Spinal cord (tissue), 10 donors: ENCODE data around the gene PDYN. TPM values are rescaled to one million over a fixed set of nuclear protein-coding genes. Genes with fewer than 3 reads are reported as not detected.

ENCODE experiments used
- DNase-seq, 6 donors: peaks; one replicate each; pipeline versions ENCODE4 v3.0.0 to v3.0.0-alpha.2; 2013 to 2015; ENCODE audit warnings: low spot score in 6 of 6, low read depth in 4 of 6
- H3K27ac ChIP-seq: one replicate; pipeline ENCODE4 v1.5.1; 2013; ENCODE audit warnings: low read depth, low read length, control low read depth
- H3K27me3 ChIP-seq: one replicate; pipeline ENCODE4 v1.6.1; 2013; ENCODE audit warnings: low read length; ENCODE audit not compliant: control insufficient read depth, insufficient read depth
- H3K36me3 ChIP-seq: one replicate; pipeline ENCODE4 v1.6.1; 2013; ENCODE audit warnings: low read length; ENCODE audit not compliant: control insufficient read depth, insufficient read depth
- H3K4me1 ChIP-seq: one replicate; pipeline ENCODE4 v1.6.1; 2013; ENCODE audit warnings: low read length; ENCODE audit not compliant: control insufficient read depth, insufficient read depth
- H3K4me3 ChIP-seq: one replicate; pipeline ENCODE4 v1.5.1; 2013; ENCODE audit warnings: low read depth, low read length, control low read depth
- H3K9me3 ChIP-seq: one replicate; pipeline ENCODE4 v1.6.1; 2013; ENCODE audit warnings: low read length; ENCODE audit not compliant: control insufficient read depth, insufficient read depth
- WGBS: methylation state at CpG from one replicate; pipeline ENCODE4 v1.1.5; 2013; ENCODE audit warnings: missing lambda C conversion rate; ENCODE audit not compliant: insufficient coverage; 5-methylcytosine and 5-hydroxymethylcytosine counted together
- polyA plus RNA-seq, 2 donors: library from polyadenylated mRNA; unstranded; fragments of 120-200 nt; gene quantifications; one replicate each; pipeline ENCODE4 v1.2.1, GENCODE V29; 2013; ENCODE audit not compliant: insufficient read length in 2 of 2
- total RNA-seq, 2 donors: library from RNA; depleted of rRNA in 1 of 2; stranded (reverse); fragments of 120-200 nt in 1 of 2; fragments of >200 nt in 1 of 2; gene quantifications; one replicate each; pipeline versions ENCODE4 v1.2.3 to v1.2.4, GENCODE V29; 2013 to 2014
- donor health status: healthy.

The PDYN gene
- total and polyA plus RNA-seq, 4 donors: 1.2 to 11.0 (median 7.7) TPM

GRCh38 chr20:1938464-1939269 lies 55.2 kb downstream of the PDYN start:
- H3K27ac ChIP-seq: no peak overlapping the region
- H3K4me1 ChIP-seq: peaks cover 21% of the 10 kb centered on the region
- no peaks in the 10 kb centered on the region for H3K9me3 ChIP-seq
- H3K4me3 ChIP-seq: no peak overlapping the region
- no peaks in the 10 kb centered on the region for H3K27me3 ChIP-seq
- H3K36me3 ChIP-seq: peaks cover 34% of the 10 kb centered on the region
- DNase-seq: no peak
- WGBS: 84% methylated on average over 8 of the region's 14 CpGs

DNA sequence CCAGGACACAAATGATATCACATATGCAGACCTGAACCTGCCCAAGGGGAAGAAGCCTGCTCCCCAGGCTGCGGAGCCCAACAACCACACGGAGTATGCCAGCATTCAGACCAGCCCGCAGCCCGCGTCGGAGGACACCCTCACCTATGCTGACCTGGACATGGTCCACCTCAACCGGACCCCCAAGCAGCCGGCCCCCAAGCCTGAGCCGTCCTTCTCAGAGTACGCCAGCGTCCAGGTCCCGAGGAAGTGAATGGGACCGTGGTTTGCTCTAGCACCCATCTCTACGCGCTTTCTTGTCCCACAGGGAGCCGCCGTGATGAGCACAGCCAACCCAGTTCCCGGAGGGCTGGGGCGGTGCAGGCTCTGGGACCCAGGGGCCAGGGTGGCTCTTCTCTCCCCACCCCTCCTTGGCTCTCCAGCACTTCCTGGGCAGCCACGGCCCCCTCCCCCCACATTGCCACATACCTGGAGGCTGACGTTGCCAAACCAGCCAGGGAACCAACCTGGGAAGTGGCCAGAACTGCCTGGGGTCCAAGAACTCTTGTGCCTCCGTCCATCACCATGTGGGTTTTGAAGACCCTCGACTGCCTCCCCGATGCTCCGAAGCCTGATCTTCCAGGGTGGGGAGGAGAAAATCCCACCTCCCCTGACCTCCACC lies 56.4 kb downstream of the PDYN start:
- H3K27me3 ChIP-seq: no peaks in the 10 kb centered on the region
- peaks cover 34% of the 10 kb centered on the region for H3K36me3 ChIP-seq
- WGBS: 90% methylated on average over 18 of the region's 25 CpGs
- peaks cover 27% of the 10 kb centered on the region for H3K4me1 ChIP-seq
- no peak overlapping the region for H3K4me3 ChIP-seq
- DNase-seq: no peak
- no peak overlapping the region for H3K27ac ChIP-seq
- H3K9me3 ChIP-seq: no peaks in the 10 kb centered on the region

GRCh38 chr20:1935696-1936366 lies 58.0 kb downstream of the PDYN start:
- H3K27me3 ChIP-seq: no peaks in the 10 kb centered on the region
- H3K4me1 ChIP-seq: peaks cover 22% of the 10 kb centered on the region
- H3K9me3 ChIP-seq: no peaks in the 10 kb centered on the region
- DNase-seq: peak in 3 of 6 donors; percentile 48 to 74 (median 55)
- WGBS: 47% methylated on average over 11 of the region's 15 CpGs
- H3K27ac ChIP-seq: no peak overlapping the region
- no peak overlapping the region for H3K4me3 ChIP-seq
- H3K36me3 ChIP-seq: peaks cover 34% of the 10 kb centered on the region

GRCh38 chr20:1934721-1935573 lies 58.9 kb downstream of the PDYN start:
- Histone ChIP-seq H3K27me3 (no peaks in the 10 kb centered on the region), H3K4me3 (no peak overlapping the region), H3K9me3 (no peaks in the 10 kb centered on the region), H3K4me1 (peaks cover 19% of the 10 kb centered on the region), H3K36me3 (peaks cover 36% of the 10 kb centered on the region), H3K27ac (no peak overlapping the region)
- WGBS: 84% methylated on average over 12 of the region's 19 CpGs
- DNase-seq: no peak

DNA sequence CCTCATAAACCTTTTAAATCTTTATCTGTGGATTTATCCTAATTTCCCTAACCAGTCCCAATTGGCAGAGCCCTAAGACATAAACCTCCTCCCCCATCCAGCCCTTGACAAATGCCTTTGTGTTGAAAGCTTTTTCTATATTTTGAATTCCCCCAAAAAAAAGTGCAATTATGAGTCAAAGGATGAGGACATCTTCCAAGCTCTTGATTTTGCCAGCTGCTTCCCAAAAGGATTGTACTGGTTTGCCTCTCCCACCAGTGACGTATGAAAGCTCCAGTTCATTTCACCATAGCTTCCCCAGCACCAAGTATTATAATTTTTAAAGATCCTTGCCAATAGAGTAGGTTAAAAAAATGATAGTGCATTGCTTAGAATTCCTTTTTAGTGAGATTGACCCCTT lies 59.7 kb downstream of the PDYN start:
- Histone ChIP-seq H3K9me3 (no peaks in the 10 kb centered on the region), H3K4me3 (no peak overlapping the region), H3K27me3 (no peaks in the 10 kb centered on the region), H3K27ac (no peak overlapping the region), H3K36me3 (peaks cover 42% of the 10 kb centered on the region), H3K4me1 (peaks cover 22% of the 10 kb centered on the region)
- WGBS: no CpG with 5 or more reads among the region's 1 CpG
- no peak for DNase-seq

DNA sequence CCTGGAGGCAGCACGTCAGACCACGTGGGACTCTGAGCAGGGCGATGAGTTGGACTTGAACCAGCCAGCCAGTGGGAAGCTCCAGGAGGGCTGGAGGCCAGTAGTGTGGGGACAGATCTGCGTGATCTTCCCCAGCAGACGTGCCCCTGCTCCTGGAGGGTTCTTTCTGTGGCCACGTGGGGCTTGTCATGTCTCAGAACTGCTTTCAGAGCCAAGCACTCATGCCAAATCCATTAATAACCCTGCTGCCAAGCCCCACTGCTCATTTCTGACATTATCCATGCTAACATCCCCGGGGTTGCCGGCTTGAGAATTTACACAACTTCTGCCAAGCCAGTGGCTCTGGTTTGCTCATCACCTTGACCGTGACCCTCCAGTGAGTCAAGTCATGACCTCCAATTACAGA lies 60.4 kb downstream of the PDYN start:
- Histone ChIP-seq H3K4me3 (no peak overlapping the region), H3K4me1 (peaks cover 22% of the 10 kb centered on the region), H3K27ac (no peak overlapping the region), H3K27me3 (no peaks in the 10 kb centered on the region), H3K9me3 (no peaks in the 10 kb centered on the region), H3K36me3 (peaks cover 35% of the 10 kb centered on the region)
- WGBS: 41% methylated on average over 8 of the region's 9 CpGs
- peak in 2 of 6 donors; percentile 31 to 58 for DNase-seq

DNA sequence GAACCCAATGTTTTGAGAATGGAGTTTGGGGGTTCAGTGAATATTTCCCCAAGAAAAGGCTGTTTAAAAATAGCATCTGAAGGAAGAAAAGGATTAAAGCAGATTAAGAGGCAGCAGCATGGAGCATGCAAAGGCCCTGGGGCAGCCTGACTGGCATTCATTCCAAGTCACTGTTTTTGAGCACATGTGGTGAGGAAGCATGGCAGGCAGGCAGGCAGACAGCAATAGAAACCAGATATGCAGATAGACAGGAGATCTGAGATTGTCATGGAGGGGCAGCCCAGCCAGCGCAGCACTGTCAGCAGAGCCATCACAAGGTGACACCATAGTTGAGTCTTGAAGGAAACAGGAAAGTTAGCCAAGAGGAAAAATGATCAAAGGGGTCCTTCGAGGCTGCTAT lies 60.9 kb downstream of the PDYN start:
- 100% methylated on average over 1 of the region's 2 CpGs for WGBS
- no peak for DNase-seq

DNA sequence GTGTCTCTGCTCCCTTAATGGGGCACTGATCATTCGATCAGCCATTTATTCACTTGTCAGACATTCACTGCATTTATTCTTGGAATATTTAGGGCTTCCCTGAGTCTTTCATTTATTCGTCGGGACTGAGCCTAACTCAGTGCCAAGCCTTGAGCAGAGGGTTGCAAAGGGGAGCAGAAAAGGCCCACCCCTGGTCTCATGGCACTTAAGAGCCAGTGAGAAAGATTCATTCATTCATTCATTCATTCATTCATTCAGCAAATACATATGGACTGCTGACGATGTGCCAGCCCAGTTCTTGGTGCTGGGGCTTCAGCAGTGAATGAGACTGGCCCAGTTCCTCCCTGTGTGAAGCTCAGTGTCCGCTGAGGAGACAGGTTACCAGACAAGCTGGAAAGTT lies 62.0 kb downstream of the PDYN start:
- DNase-seq: no peak
- H3K4me3 ChIP-seq: no peak overlapping the region
- H3K27ac ChIP-seq: no peak overlapping the region
- H3K36me3 ChIP-seq: peaks cover 20% of the 10 kb centered on the region
- H3K9me3 ChIP-seq: no peaks in the 10 kb centered on the region
- 76% methylated on average over 4 of the region's 5 CpGs for WGBS
- H3K4me1 ChIP-seq: peaks cover 22% of the 10 kb centered on the region
- no peaks in the 10 kb centered on the region for H3K27me3 ChIP-seq

More for the DNA sequence above, 60.9 kb downstream of the PDYN start:
- H3K9me3 ChIP-seq: no peaks in the 10 kb centered on the region
- peaks cover 30% of the 10 kb centered on the region for H3K36me3 ChIP-seq
- H3K4me3 ChIP-seq: no peak overlapping the region
- no peak overlapping the region for H3K27ac ChIP-seq
- no peaks in the 10 kb centered on the region for H3K27me3 ChIP-seq
- peaks cover 22% of the 10 kb centered on the region for H3K4me1 ChIP-seq

- Histone ChIP-seq H3K36me3 (peaks cover 16% of the 10 kb centered on the region), H3K27ac (no peak overlapping the region)
- 100% methylated on average over 1 of the region's 6 CpGs for WGBS
Observed at GRCh38 chr20:1930165-1930564, 63.7 kb downstream of the PDYN start.

More at GRCh38 chr20:1930165-1930564, 63.7 kb downstream of the PDYN start:
- DNase-seq: no peak
- H3K27me3 ChIP-seq: no peaks in the 10 kb centered on the region
- H3K9me3 ChIP-seq: no peaks in the 10 kb centered on the region
- no peak overlapping the region for H3K4me3 ChIP-seq
- H3K4me1 ChIP-seq: peaks cover 15% of the 10 kb centered on the region
